Stimulated activated CD8-positive, alpha-beta memory T cell treated with anti-CD3 and anti-CD28 coated beads, Interleukin-2, amount 100 ng/mL, for 48 hours (primary cell): Measurements from ENCODE around the gene ARHGAP28.
A peak's percentile ranks its signal among the peaks of the same experiment; 100 is the strongest.

Experiments used
- DNase-seq, 2 donors: peaks; one replicate each; pipeline ENCODE4 v3.0.0-alpha.2; 2020; ENCODE audit warnings: low read depth in 2 of 2

The ARHGAP28 gene

DNA sequence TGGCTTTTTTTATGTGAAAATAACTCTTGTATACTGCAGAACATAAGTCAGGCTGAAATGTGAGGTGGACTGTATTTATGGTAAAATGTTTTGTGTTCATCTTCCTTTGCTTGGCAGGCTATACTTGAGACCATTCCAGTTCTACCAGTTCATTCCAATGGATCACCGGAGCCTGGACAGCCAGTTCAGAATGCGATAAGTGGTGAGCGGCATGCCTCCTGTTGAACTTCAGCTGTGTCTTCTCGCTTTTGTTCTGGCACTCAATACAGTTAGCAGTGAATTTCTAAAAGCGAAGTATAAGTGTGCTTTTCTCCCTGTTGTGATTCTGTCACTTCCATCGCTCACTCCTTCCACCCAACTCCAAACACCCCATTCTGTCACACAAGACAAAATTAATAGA, 138.5 kb downstream of the ARHGAP28 start:
- no peak for DNase-seq

DNA sequence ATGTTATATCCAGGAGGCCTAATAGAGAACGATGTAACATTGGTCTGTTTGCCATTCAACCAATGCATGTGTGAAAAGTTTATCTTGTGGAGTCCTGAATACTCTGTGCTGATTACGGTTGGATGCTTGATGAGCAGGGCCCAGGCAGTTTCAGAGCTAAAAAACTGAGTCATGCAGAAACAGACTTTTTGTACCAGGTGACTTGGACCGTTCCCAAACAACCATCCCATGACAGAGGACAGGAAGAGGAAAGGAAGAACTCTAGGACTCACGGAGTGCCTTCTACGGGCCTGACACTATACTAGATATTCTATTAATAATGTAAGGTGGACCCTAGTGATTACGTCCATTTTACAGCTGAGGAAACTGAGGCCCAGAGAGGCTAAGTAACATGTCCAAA, 142.1 kb downstream of the ARHGAP28 start:
- no peak for DNase-seq

DNA sequence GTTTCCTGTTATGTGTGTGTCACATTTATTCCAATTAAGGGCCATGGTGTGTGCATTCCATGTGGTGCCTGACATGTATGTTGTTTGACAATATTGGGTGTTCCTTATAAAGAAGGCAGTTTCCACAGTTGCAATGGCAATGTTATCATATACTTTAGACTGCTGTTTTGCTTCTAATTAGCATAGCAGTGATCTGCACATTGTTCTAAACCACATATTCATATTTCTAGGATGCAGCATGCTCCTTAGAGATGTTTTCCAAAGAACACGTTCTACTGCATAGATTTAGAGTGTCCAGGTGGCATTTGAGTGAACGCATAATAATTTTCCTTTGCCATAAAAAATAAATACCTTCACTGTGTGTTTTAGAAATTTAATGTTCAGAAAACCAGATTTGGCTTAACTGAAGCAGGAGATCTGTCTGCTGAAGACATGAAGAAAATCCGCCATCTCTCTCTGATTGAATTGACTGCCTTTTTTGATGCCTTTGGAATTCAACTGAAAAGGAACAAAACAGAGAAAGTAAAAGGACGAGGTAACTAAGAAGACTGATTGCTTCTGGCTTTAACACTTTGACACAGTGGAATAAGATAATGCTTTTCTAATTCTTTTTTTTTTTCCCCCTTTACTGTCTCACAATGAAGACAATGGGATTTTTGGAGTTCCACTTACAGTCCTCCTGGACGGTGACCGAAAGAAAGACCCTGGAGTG, 143.7 kb downstream of the ARHGAP28 start:
- DNase-seq: no peak

DNA sequence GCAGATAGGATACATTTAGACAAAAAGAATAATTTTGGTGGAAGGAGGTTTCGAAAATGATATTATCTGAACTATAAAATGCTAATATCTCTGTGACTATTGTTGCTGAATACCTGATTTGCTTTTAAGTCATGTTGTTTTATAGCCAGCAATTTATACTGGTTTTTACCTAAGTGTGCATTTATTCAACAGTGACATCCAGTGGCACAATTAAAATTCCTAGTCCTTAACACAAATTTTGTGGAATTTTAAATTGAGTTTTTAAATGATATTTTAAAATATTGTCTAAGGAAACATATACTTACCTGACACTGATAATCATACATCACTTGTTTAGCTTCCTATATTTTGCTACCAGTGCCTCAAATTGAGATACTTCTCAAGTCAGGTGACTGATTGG, 144.8 kb downstream of the ARHGAP28 start:
- no peak for DNase-seq

DNA sequence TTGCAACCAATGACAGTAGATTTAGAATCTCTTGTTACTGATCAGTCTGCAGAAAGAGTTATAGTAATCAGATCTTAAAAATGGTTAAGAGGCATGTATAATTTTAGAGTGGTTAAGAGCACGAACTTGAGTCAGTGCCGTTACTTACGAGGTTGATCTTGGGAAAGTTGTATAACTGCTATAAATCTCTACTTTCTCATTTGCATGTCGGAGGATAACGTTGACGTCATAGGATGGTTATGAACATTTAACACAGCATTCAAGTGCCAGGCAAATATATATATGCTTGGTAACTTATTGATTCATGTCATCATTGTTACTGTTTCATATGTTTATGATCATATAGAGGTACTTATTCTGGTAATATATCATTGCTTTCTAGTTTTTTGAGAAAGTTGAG, 146.2 kb downstream of the ARHGAP28 start:
- DNase-seq: no peak

DNA sequence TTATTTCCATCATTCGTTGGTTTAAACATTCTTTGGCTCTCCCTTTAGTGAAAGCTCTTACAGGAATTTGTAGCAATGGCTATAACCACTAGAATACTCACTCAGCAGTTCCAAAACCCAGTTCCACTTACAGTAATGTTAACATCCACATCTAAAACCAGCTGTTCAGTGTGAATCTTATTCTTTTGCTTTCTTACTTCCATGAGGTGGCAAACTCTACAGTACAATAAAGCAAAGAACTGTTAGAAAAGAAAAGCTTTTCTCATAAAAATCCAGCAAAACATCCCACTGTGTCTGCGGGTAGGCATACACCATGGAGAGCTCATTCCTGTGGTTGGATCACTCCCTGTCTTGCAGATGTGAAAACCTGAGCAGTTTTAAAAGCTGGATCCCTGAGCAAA, 147.1 kb downstream of the ARHGAP28 start:
- no peak for DNase-seq

DNA sequence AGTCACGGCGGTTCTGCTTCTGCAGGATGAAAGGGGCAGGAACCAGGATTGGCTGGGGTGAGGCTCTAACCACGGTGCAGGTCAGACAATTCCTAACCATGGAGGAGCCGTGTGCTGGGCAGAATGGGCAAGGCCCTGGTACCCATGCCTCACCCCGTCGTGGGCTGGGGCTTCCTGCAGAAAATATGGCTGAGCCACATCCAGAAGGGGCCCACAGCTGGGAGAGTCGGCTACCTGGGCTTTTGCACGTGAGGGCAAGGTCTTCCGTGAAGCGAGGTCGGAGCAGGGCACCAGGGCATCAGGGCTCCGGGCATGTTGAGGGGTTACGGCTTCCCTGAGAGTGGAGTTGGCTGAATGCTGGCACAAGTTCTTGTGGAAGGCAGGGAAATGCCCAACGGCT, 147.8 kb downstream of the ARHGAP28 start:
- DNase-seq: no peak

DNA sequence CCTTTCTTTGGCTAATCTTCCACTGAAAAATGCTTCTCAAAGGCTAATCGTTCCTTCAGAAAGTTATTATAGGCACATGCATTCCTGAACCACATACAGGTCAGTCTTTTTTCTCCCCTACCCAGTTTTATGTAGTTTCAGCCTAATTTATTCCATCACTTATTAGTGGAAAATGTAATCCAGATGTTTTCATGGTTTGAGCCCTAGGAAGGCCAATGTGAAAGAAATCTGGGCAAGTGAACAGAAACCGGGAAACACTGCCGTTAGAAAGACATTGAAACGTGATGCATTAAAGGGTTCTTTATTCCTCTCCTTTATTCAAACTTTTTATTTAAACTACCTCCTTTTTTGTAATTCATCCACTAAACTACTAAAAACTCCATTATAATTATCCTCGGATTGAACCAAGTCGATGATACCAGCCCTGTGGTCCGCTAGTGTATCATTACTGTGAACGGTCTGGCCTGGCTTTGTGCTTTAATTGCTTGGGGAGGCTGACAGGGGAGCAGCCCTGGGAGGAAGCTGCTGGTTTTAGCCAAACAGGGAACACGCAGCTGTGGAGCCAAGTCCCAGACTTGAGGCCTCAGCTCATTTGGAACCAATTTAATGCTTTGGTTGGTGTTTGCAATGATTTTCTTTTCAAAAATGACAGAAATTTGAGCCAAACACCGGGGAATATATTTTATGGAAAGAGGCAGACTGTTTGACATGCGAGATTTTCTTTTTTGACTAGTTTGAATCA, 149.2 kb downstream of the ARHGAP28 start:
- DNase-seq: no peak

DNA sequence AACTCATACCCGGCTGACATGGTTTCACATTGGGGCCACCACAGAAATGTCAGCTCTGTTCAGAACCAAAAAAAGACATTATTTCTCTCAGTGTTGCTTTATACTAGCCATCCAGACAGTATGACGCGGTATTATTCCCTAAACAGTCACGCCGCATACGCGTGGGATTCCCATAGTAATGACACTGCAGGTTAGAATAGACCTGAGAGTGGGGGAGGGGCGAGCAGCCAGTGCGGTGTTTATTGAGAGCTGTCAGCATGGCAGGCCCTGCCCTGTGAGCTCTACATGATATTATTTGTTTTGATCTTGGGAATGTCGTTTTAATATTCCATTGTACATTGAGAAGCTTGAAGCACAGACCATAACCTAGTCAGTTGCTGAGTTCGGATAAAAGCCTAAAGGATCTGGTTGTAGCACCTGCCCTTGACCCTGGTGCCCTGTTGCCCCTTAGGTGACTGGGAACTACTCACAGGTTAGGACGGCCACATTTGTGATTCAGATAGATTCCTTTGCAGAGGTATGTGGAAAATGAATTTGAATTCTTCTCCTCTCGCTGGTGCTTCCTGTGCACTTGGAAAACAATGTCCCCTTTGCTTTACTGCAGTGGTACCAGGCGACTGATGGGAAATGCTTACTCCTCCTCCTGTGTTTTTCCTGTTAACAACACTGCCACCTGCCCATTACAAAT, 150.1 kb downstream of the ARHGAP28 start:
- no peak for DNase-seq

DNA sequence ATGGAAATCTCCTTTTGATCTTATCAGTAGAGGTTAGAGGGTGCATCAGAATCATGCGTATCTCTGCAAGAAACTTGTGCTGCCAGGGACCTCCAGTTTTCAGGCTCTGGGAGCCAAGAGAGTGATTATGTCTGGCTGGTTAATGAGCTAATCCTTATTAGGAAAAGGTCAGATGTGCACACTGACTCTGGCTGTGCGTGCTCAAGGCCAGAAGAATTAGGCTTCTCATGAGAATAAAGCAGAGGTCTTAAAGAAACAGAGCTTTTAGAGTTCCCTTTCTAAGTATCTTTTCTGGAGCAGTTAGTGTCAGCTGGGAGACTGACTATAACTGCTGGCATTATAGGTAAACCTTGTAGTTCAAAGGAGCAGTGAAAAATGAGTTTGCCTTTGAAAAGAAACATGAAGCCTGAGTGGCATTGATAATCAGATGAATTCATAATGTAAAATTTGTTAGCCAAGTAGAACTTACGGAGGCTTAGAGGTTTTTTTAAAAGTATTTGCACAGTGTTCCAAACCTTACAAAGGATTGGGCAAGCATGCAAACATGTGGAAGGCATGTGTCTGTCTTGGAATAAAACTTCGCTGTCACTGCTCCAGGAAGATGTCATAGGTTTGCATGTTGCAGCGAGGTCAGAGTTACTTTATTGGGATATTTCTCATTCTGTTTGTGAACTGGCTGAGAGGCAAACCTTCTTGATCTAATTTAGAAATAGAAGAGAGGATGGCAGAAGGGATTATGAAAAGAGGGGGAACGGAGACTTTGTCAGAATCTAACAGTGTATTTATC, 151.7 kb downstream of the ARHGAP28 start:
- no peak for DNase-seq

DNA sequence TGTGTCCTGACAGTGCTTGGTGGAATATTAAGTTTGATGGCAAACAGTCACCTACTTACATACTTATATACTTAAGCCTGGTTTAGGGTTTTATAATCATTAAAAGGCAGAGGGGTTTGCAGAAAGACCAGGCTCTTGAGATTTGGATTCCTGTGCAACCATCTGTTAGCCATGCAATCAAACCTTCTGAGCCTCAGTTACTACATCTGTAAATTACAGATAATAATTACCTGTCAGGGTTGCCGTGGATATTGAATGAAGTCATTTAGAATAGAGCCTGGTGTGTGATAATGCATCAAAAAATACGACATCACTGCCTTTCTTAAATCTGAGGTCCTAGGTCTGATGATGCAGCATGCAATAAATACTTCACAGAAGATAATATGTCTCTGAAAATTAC, 152.9 kb downstream of the ARHGAP28 start:
- no peak for DNase-seq

DNA sequence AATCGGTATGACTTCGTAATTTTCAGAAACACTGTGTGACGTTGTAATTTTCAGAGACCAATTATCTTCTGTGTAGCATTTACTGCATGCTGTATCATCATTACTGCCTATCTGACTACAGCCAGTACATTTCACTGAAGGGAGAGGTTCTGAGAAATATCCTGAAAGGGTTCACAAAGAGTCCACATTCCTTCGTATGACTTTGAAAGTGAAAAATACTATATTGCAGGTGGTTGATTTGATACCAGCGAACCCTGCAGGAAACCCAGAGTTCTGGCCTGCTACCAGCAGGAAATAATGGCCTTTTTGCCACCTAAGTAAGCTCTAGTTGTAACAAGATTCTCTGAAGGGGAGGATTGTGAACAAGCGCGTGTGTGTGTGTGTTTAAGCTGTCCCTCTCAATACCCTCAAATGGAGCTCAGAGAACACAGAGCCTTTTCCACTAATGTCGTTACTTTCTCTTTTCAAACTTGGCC, 155.5 kb downstream of the ARHGAP28 start:
- no peak for DNase-seq

DNA sequence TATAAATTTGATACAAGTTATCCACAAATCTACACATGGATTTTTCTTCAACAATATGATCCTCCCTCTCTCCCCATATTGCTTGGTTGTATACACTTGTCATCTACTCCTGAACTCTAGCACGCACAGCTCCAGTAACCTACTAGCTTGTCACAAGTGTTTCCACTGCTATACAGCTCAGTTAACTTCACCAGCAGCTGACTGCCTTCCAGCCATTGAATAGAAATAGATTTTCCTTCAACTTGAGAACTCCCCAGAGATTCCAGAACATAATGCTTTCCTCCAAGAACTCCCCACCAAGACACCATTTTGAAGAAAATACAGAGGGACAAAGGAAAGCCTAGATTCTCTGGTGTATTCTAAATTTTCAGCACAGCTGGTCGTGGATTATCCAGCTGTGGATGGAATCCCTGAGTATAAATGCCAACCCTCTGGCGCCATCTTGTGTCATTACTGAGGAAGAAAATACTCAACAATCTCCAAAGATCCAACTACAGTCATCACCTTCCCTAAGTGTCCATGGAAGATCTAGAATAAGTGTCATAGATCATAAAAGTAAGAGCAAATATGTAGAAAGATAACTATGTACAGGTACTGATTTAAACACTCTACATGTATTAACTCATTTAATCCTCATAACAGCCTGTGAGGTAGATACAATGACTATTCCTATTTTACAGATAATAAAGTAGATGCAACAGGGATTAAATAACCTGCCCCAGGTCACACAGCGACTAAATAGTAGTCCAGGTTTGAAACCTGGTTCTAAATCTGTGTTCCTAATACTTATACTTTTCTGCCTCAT, 156.7 kb downstream of the ARHGAP28 start:
- DNase-seq: no peak

DNA sequence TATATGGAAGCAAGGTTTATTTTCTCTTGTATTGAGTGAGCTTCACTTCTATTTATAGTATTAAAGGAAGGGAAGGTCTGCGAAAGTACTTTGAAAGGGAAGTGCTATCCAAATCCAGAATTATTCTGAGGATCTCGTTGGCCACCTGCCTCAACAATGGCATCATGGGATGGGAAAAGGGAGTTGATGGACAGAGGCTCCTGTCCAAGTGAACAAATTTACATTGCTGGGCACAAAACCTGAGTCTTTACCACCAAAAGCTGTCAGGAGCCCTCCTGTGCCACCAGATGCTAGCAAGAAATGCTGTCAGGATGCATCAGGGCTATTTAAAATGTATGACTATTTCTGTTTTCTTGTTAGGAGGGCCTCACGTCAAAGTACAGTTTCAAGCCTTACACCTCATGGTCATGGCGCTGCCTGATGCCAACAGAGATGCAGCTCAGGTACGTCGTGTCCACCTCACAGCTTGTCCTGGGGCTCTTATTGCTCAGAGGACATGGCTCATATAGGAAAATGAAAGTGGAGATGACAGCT, 157.3 kb downstream of the ARHGAP28 start:
- DNase-seq: no peak

DNA sequence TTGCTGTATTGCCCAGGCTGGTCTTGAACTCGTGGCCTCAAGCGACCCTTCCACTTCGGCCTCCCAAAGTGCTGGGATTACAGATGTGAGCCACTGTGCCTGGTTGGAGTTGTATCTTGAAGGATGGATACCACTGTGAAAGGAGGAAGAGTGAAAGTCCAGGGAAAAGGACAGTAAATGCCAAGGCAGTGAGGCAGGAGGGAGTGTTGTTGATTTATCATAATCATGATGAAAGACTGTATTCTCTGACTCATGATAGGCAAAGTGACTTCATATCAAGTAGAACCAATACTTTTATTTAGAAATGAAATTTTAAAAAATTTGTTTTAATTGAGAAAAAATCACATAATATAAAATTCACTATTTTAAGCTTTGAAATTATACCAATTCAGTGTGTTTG, 162.3 kb downstream of the ARHGAP28 start:
- no peak for DNase-seq

DNA sequence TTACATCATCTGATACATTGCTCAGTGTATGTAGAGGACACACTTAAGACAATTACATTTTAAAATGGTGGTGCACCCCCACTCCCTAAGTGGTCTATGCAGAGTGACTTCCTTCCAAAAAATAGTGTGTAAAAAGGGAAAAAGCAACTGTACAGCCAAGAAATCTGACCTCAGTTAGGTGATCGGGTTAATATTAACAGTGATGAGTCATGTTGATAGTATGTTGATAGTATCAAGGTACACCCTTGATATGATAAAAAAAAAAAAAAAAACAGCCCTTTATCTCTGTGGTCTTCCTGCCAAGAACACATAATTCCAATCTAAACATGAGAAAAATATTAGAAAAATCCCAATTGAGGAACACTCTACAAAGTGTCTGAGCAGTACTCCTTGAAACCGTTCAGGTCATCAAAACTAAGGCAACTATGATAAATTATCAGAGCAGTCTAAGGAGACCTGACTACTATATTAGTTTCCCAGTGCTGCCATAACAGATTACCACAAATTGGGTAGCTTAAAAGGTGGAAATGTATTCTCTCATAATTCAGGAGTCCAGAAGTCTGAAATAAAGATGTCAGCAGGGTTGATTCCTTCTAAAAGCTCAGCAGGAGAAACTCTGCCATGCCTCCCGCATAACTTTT, 171.9 kb downstream of the ARHGAP28 start:
- no peak for DNase-seq

DNA sequence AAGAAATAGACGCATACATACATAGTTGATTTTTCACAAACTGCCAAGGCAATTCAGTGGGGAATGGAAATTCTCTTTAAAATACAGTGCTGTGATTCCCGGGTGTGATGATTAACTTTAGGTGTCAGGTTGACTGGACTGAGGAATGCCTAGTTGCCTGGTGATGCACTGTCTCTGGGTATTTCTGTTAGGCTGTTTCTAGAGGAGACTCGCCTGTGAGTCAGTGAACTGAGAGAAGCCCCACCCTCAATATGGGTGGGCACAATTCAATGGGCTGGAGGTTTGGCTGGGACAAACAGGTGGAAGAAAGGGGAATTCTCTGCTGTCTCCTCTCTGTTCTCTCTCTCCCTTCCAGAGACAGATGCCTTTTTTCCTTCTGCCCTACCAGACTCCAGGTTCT, 187.6 kb downstream of the ARHGAP28 start:
- DNase-seq: no peak

DNA sequence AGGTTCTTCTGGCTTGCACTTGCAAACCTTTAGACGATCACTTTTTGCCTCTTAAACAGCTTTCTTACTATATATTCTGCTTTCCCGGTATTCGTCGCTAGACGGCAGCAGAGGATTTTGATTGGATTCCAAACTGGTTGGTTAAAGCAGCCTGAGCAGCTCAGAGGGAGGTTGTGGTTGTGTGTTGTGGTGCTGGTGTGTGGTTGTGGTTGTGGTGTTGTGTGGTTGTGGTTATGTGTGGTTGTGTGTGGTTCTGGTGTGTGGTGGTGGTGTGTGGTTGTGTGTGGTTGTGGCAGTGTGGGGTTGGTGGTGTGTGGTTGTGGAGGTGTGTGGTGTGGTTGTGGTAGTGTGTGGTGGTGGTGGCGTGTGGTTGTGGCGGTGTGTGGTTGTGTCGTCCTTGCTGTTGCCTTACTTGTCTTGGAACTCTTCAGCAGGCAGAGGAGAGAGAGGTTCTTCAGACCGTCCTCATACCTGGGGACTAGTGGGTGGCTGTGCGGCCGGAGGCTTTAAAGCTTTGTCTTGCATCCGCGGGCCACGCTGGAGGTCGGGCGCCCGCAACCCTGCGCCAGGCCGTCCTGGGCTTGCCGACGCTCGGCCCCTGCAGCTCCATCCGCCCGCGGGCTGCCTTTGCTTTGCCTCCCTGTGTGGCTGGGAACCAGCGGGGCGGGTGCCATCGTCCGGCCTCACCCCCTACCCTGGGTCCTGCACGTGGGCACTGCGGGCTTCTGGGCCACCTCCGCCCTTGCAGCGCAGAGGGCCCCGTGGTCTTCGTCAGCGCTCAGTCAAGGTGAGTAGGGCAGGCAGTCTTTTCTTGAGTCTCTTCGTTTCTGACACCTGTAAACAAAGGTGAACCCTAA, 190.8 kb downstream of the ARHGAP28 start:
- DNase-seq: peak in 1 of 2 donors; percentile 17

DNA sequence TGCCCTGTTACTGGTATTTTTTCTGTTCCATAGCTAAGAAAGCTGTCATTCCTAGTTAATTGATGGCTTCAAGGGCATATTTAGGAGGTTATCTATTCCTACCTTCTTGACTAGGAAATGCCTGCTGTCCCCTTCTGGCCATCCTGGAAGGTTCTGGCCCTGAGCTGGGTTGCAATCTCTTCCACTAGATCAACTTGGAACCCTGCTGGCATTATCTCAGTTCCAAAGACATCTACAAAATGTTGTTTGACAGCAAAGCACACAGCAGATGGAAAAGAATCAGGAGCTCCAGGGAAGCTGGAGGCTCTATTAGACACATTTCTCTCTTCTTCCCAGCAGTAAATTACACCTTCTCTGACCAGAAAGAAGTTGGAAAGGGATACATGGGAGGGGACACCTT, 192.1 kb downstream of the ARHGAP28 start:
- DNase-seq: no peak
